Epithelial cell of proximal tubule (primary cell): ENCODE results near the gene TM9SF4. TPM values are rescaled to one million over a fixed set of nuclear protein-coding genes. Genes with fewer than 3 reads are reported as not detected.

Source experiments
- DNase-seq: peaks from one replicate; pipeline ENCODE4 v3.0.0-alpha.2; 2011; ENCODE audit warnings: low read depth
- H3K4me3 ChIP-seq: 2 replicates; pipeline ENCODE4 v1.5.1; 2011; ENCODE audit warnings: low read depth, mild to moderate bottlenecking, low read length
- CTCF ChIP-seq: conservative IDR thresholded peaks from 2 replicates; pipeline ENCODE4 v1.5.1; 2012; ENCODE audit warnings: low read depth, mild to moderate bottlenecking, low read length
- total RNA-seq: library from RNA; depleted of rRNA; stranded (reverse); fragments of >200 nt; gene quantifications from 2 replicates; pipeline ENCODE4 v1.2.3, GENCODE V29; 2015

TM9SF4 gene
- total RNA-seq, 1 donor from 2014 or later = 25.7 TPM

GRCh38 chr20:32077190-32077589 is 32.3 kb upstream of the TM9SF4 start:
- no peak for TF ChIP-seq CTCF
- DNase-seq = no peak

GRCh38 chr20:32078322-32078721 is 31.2 kb upstream of the TM9SF4 start:
- DNase-seq = no peak
- no peak overlapping the region for H3K4me3 ChIP-seq
- no peak for TF ChIP-seq CTCF

More at GRCh38 chr20:32077190-32077589, 32.3 kb upstream of the TM9SF4 start:
- no peak overlapping the region for H3K4me3 ChIP-seq

- TF ChIP-seq CTCF = no peak
- DNase-seq = no peak
- H3K4me3 ChIP-seq = no peak overlapping the region
Measured at GRCh38 chr20:32078791-32079190, 30.7 kb upstream of the TM9SF4 start.

- no peak for DNase-seq
- TF ChIP-seq CTCF = no peak
- H3K4me3 ChIP-seq = no peak overlapping the region
Measured at GRCh38 chr20:32079655-32080109, 29.8 kb upstream of the TM9SF4 start.

GRCh38 chr20:32080783-32081182 is 28.7 kb upstream of the TM9SF4 start:
- no peak overlapping the region for H3K4me3 ChIP-seq
- no peak for TF ChIP-seq CTCF
- no peak for DNase-seq

GRCh38 chr20:32083469-32083868 is 26.0 kb upstream of the TM9SF4 start:
- TF ChIP-seq CTCF = no peak
- H3K4me3 ChIP-seq = no peak overlapping the region
- DNase-seq = no peak

GRCh38 chr20:32087070-32087469 is 22.4 kb upstream of the TM9SF4 start:
- no peak overlapping the region for H3K4me3 ChIP-seq
- TF ChIP-seq CTCF = no peak
- no peak for DNase-seq
